HEK293 (cell line): ENCODE data around the gene MBLAC2.

ENCODE experiments used
- CTCF ChIA-PET: fragments of 350-600 bp; formaldehyde crosslinking; extraction: SDS; loops from one replicate; lab custom pipeline; 2021; ENCODE audit warnings: antibody characterized with exemption; lab: Yijun Ruan, JAX
- POLR2A ChIA-PET: fragments of 300-600 bp; formaldehyde crosslinking; extraction: SDS; loops from one replicate; lab custom pipeline; 2020; ENCODE audit warnings: antibody characterized with exemption, inconsistent platforms; lab: Yijun Ruan, JAX
- H3K27ac ChIP-seq: fragments of 200-500 bp; sonication (Bioruptor generic); 2 replicates; pipeline ENCODE4 v1.5.1; 2014; ENCODE audit warnings: low read depth, low read length, control low read depth, inconsistent platforms; ENCODE audit errors: extremely low read depth
- H3K36me3 ChIP-seq, 2 experiments: fragments of 200-500 bp in 1 of 2; sonication (Bioruptor generic) in 1 of 2; 1 replicate in 1 of 2; 2 replicates in 1 of 2; pipeline ENCODE4 v1.5.1; 2014 to 2017; ENCODE audit warnings: inconsistent platforms in 2 of 2, low read length in 2 of 2; ENCODE audit not compliant: control insufficient read depth in 2 of 2, insufficient read depth in 1 of 2
- H3K4me1 ChIP-seq: fragments of 200-500 bp; sonication (Bioruptor generic); 2 replicates; pipeline ENCODE4 v1.5.1; 2014; ENCODE audit warnings: mild to moderate bottlenecking, low read length, inconsistent platforms; ENCODE audit not compliant: control insufficient read depth, insufficient read depth
- H3K4me3 ChIP-seq: 2 replicates; pipeline ENCODE4 v1.5.1; 2011; ENCODE audit warnings: low read depth, mild to moderate bottlenecking, control low read depth, low read length, moderate library complexity
- H3K9me3 ChIP-seq: fragments of 200-500 bp; sonication (Bioruptor generic); 2 replicates; pipeline ENCODE4 v1.5.1; 2014; ENCODE audit warnings: low read depth, low read length, inconsistent platforms; ENCODE audit not compliant: control insufficient read depth, insufficient read depth
- KLF17 ChIP-seq: fragments of 450-650 bp; formaldehyde crosslinking; IDR thresholded peaks from 2 replicates; pipeline ENCODE4 v1.5.1; 2016; ENCODE audit warnings: missing biosample characterization, missing genetic modification characterization
- REPIN1 ChIP-seq: fragments of 450-650 bp; formaldehyde crosslinking; IDR thresholded peaks from 2 replicates; pipeline ENCODE4 v1.5.1; 2017; ENCODE audit warnings: missing biosample characterization, missing genetic modification characterization, low read depth
- SCRT1 ChIP-seq: fragments of 450-650 bp; formaldehyde crosslinking; IDR thresholded peaks from 2 replicates; pipeline ENCODE4 v1.5.1; 2016; ENCODE audit warnings: missing biosample characterization, missing genetic modification characterization, borderline replicate concordance
- ZBTB17 ChIP-seq: fragments of 450-650 bp; formaldehyde crosslinking; IDR thresholded peaks from 2 replicates; pipeline ENCODE4 v1.5.1; 2016; ENCODE audit warnings: missing biosample characterization, missing genetic modification characterization
- ZBTB44 ChIP-seq: fragments of 450-650 bp; IDR thresholded peaks from 2 replicates; pipeline ENCODE4 v1.5.1; 2018; ENCODE audit warnings: missing biosample characterization, mild to moderate bottlenecking, missing genetic modification characterization
- ZBTB48 ChIP-seq: fragments of 450-650 bp; formaldehyde crosslinking; IDR thresholded peaks from 2 replicates; pipeline ENCODE4 v1.5.1; 2016; ENCODE audit warnings: missing biosample characterization, missing genetic modification characterization
- ZFHX2 ChIP-seq: fragments of 450-650 bp; formaldehyde crosslinking; conservative IDR thresholded peaks from 2 replicates; pipeline ENCODE4 v1.5.1; 2016; ENCODE audit warnings: missing biosample characterization, missing genetic modification characterization
- ZNF280C ChIP-seq: fragments of 450-650 bp; formaldehyde crosslinking; IDR thresholded peaks from 2 replicates; pipeline ENCODE4 v1.5.1; 2016; ENCODE audit warnings: missing biosample characterization, missing genetic modification characterization
- ZNF335 ChIP-seq: fragments of 450-650 bp; formaldehyde crosslinking; conservative IDR thresholded peaks from 2 replicates; pipeline ENCODE4 v1.5.1; 2016; ENCODE audit warnings: missing biosample characterization, missing genetic modification characterization
- ZNF48 ChIP-seq: fragments of 450-650 bp; formaldehyde crosslinking; IDR thresholded peaks from 2 replicates; pipeline ENCODE4 v1.5.1; 2016; ENCODE audit warnings: missing biosample characterization, missing genetic modification characterization
- ZNF558 ChIP-seq: fragments of 450-650 bp; formaldehyde crosslinking; IDR thresholded peaks from 2 replicates; pipeline ENCODE4 v1.5.1; 2016; ENCODE audit warnings: missing biosample characterization, missing genetic modification characterization
- ZNF600 ChIP-seq: fragments of 450-650 bp; formaldehyde crosslinking; IDR thresholded peaks from 2 replicates; pipeline ENCODE4 v1.5.1; 2016; ENCODE audit warnings: missing biosample characterization, missing genetic modification characterization
- ZNF610 ChIP-seq: fragments of 450-650 bp; formaldehyde crosslinking; IDR thresholded peaks from 2 replicates; pipeline ENCODE4 v1.5.1; 2016; ENCODE audit warnings: missing biosample characterization, missing genetic modification characterization, borderline replicate concordance
- ZNF623 ChIP-seq: fragments of 450-650 bp; formaldehyde crosslinking; IDR thresholded peaks from 2 replicates; pipeline ENCODE4 v1.5.1; 2016; ENCODE audit warnings: missing biosample characterization, missing genetic modification characterization
- ZNF76 ChIP-seq: fragments of 450-650 bp; formaldehyde crosslinking; IDR thresholded peaks from 2 replicates; pipeline ENCODE4; 2016; ENCODE audit warnings: low read depth, missing biosample characterization, missing genetic modification characterization, borderline replicate concordance
- ZNF837 ChIP-seq: fragments of 450-650 bp; formaldehyde crosslinking; IDR thresholded peaks from 2 replicates; pipeline ENCODE4 v1.5.1; 2016; ENCODE audit warnings: missing biosample characterization, missing genetic modification characterization
- ZSCAN16 ChIP-seq: fragments of 450-650 bp; formaldehyde crosslinking; IDR thresholded peaks from 2 replicates; pipeline ENCODE4 v1.5.1; 2016; ENCODE audit warnings: missing biosample characterization, missing genetic modification characterization
- TF ChIP-seq, protein P1 (sequence below): fragments of 450-650 bp; formaldehyde crosslinking; IDR thresholded peaks from 2 replicates; pipeline ENCODE4 v1.5.1; 2017; ENCODE audit warnings: missing biosample characterization, missing genetic modification characterization
- TF ChIP-seq, protein P2 (sequence below): fragments of 450-650 bp; formaldehyde crosslinking; IDR thresholded peaks from 2 replicates; pipeline ENCODE4 v1.5.1; 2017; ENCODE audit warnings: missing biosample characterization, mild to moderate bottlenecking, missing genetic modification characterization, moderate library complexity
- TF ChIP-seq, protein P3 (sequence below): fragments of 450-650 bp; formaldehyde crosslinking; IDR thresholded peaks from 2 replicates; pipeline ENCODE4 v1.5.1; 2016; ENCODE audit warnings: missing biosample characterization, missing genetic modification characterization, borderline replicate concordance

MBLAC2 gene

DNA sequence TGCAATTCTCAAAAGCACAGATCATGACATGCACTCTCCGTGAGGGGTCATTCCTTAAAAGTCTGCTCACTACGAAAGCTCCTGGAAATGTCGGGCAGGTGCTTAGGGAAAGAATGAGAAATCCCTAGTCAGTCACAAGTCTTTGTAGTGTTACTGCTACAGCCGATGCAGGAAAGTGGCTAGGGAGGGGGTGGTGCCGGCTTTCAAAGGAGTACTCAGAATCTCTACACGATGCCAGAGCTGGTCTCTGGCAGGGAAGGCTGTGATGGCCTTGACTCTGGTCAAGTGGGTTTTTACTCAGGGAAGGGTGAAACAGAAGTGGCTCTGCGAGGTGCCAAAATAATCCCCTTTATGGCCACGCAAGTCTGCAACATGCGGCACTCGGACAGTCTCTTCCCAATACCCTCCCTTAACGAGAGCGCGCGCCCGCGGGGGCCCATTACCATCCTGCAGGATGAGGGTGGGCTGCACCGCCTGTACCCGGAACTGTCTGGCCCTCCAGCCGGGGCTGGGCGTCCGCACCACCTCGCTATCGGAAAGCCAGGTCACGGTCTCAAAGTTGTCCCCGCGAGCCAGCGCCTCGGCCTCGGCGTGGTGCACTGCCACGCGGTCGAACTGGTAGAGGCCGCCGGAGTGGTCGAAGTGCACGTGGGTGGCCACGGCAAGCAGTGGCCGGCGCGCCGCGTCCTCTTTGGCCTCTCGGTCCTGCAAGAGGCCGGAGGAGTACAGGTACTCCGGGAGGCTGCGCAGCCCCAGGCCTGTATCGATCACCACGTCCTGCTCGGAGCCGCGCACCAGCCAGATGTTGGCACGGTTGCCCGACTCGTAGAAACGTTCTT lies 956 bp downstream of the MBLAC2 start:
- Histone ChIP-seq H3K9me3 (no peaks in the 10 kb centered on the region), H3K4me3 (peak overlapping the region; percentile 73), H3K27ac (peak overlapping the region; percentile 76), H3K36me3 (no peaks in the 10 kb centered on the region), H3K4me1 (no peaks in the 10 kb centered on the region)
- ChIA-PET POLR2A (interaction anchor here (1.1 to 1.8 kb wide), 9 partner anchors 10 to 85 kb away, joined by 3 to 15 read pairs (median 4); partner anchors contain the start of genes ADGRV1, CETN3 and LYSMD3), CTCF (interaction anchor here (0.9 to 1.8 kb wide), 2 partner anchors 34 to 56 kb away, joined by 3 to 9 read pairs; partner anchors contain the start of gene LYSMD3)
- TF ChIP-seq ZSCAN16 (tag by site-specific recombination) (peak; percentile 31; the same call in 1 of the 2 replicates), ZBTB17 (tag by site-specific recombination) (0 out of 2 replicates have a peak, but pooled peaks have one; percentile 4), ZBTB48 (tag by site-specific recombination) (peak; percentile 72), ZBTB44 (tag by site-specific recombination) (no peak), SCRT1 (tag by site-specific recombination) (peak; percentile 1; the same call in 1 of the 2 replicates), ZNF600 (tag by site-specific recombination) (peak; percentile 64; the same call in 1 of the 2 replicates), ZNF610 (tag by site-specific recombination) (0 out of 2 replicates have a peak, but pooled peaks have one; percentile 24), REPIN1 (tag by site-specific recombination) (0 out of 2 replicates have a peak, but pooled peaks have one; percentile 42), ZNF623 (0 out of 2 replicates have a peak, but pooled peaks have one; percentile 23), ZNF335 (tag by site-specific recombination) (peak; percentile 87), KLF17 (tag by site-specific recombination) (0 out of 2 replicates have a peak, but pooled peaks have one; percentile 18), ZNF558 (tag by site-specific recombination) (0 out of 2 replicates have a peak, but pooled peaks have one; percentile 11), ZNF48 (tag by site-specific recombination) (no peak), ZNF76 (no peak; the same call in 1 of the 2 replicates), ZNF280C (tag by site-specific recombination) (no peak), ZNF837 (tag by site-specific recombination) (0 out of 2 replicates have a peak, but pooled peaks have one; percentile 45), ZFHX2 (tag by site-specific recombination) (no peak)
- TF ChIP-seq, protein P1, sequence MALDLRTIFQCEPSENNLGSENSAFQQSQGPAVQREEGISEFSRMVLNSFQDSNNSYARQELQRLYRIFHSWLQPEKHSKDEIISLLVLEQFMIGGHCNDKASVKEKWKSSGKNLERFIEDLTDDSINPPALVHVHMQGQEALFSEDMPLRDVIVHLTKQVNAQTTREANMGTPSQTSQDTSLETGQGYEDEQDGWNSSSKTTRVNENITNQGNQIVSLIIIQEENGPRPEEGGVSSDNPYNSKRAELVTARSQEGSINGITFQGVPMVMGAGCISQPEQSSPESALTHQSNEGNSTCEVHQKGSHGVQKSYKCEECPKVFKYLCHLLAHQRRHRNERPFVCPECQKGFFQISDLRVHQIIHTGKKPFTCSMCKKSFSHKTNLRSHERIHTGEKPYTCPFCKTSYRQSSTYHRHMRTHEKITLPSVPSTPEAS (tag by site-specific recombination): 0 out of 2 replicates have a peak, but pooled peaks have one; percentile 8
- TF ChIP-seq, protein P2, sequence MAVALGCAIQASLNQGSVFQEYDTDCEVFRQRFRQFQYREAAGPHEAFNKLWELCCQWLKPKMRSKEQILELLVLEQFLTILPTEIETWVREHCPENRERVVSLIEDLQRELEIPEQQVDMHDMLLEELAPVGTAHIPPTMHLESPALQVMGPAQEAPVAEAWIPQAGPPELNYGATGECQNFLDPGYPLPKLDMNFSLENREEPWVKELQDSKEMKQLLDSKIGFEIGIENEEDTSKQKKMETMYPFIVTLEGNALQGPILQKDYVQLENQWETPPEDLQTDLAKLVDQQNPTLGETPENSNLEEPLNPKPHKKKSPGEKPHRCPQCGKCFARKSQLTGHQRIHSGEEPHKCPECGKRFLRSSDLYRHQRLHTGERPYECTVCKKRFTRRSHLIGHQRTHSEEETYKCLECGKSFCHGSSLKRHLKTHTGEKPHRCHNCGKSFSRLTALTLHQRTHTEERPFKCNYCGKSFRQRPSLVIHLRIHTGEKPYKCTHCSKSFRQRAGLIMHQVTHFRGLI (tag by site-specific recombination): 0 out of 2 replicates have a peak, but pooled peaks have one; percentile 57
- TF ChIP-seq, protein P3, sequence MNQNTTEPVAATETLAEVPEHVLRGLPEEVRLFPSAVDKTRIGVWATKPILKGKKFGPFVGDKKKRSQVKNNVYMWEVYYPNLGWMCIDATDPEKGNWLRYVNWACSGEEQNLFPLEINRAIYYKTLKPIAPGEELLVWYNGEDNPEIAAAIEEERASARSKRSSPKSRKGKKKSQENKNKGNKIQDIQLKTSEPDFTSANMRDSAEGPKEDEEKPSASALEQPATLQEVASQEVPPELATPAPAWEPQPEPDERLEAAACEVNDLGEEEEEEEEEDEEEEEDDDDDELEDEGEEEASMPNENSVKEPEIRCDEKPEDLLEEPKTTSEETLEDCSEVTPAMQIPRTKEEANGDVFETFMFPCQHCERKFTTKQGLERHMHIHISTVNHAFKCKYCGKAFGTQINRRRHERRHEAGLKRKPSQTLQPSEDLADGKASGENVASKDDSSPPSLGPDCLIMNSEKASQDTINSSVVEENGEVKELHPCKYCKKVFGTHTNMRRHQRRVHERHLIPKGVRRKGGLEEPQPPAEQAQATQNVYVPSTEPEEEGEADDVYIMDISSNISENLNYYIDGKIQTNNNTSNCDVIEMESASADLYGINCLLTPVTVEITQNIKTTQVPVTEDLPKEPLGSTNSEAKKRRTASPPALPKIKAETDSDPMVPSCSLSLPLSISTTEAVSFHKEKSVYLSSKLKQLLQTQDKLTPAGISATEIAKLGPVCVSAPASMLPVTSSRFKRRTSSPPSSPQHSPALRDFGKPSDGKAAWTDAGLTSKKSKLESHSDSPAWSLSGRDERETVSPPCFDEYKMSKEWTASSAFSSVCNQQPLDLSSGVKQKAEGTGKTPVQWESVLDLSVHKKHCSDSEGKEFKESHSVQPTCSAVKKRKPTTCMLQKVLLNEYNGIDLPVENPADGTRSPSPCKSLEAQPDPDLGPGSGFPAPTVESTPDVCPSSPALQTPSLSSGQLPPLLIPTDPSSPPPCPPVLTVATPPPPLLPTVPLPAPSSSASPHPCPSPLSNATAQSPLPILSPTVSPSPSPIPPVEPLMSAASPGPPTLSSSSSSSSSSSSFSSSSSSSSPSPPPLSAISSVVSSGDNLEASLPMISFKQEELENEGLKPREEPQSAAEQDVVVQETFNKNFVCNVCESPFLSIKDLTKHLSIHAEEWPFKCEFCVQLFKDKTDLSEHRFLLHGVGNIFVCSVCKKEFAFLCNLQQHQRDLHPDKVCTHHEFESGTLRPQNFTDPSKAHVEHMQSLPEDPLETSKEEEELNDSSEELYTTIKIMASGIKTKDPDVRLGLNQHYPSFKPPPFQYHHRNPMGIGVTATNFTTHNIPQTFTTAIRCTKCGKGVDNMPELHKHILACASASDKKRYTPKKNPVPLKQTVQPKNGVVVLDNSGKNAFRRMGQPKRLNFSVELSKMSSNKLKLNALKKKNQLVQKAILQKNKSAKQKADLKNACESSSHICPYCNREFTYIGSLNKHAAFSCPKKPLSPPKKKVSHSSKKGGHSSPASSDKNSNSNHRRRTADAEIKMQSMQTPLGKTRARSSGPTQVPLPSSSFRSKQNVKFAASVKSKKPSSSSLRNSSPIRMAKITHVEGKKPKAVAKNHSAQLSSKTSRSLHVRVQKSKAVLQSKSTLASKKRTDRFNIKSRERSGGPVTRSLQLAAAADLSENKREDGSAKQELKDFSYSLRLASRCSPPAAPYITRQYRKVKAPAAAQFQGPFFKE (tag by site-specific recombination): 0 out of 2 replicates have a peak, but pooled peaks have one; percentile 22
